NCI-H2227 (cell line): Measurements from ENCODE around the gene MLLT1.
A peak's percentile ranks its signal among the peaks of the same experiment; 100 is the strongest.

Source experiments
- DNase-seq: peaks from one replicate; lab custom pipeline; 2025; ENCODE audit not compliant: unreplicated experiment; lab: John Stamatoyannopoulos, UW

Gene MLLT1

GRCh38 chr19:6235031-6235951, 44.5 kb downstream of the MLLT1 start:
- no peak for DNase-seq

GRCh38 chr19:6234527-6234926, 45.2 kb downstream of the MLLT1 start:
- no peak for DNase-seq

DNA sequence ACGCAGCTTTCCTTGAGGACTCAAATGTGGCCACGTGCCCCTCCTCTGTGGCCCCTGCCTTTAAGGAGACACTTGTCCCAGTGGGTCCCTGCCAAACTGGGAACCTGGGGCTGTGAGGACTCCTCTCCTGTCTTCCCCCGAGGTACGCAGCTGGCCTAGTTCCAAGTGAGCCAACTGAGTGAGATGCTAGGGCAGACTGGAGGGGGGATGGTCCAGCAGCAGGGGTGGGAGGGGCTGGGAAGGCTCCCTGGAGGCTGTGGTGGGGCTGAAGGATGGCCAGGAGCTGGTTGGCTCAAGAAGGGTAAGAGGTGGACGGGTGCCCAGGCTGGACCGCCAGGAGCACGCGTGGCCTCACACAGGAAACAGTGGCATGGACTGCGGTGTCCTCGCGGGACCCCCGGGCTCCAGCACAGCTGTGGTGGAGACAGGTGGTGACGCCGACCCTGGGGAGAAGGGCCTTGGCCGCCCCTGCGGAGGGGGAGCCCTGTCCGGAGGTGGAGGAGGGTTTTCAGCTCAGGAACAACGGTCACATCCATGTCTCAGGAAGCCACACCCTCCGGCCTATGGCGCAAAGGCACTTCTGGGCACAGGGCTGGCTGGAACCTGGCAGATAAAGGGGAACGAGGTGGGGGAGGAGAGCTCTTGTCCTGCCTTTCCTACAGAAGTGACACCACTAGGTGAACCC, 45.8 kb downstream of the MLLT1 start:
- peak; percentile 5 for DNase-seq

GRCh38 chr19:6233056-6233826, 46.5 kb downstream of the MLLT1 start:
- no peak for DNase-seq

- DNase-seq, result no peak
Measured at GRCh38 chr19:6232601-6233055, 47.1 kb downstream of the MLLT1 start.

GRCh38 chr19:6230991-6231448, 48.8 kb downstream of the MLLT1 start:
- no peak for DNase-seq

DNA sequence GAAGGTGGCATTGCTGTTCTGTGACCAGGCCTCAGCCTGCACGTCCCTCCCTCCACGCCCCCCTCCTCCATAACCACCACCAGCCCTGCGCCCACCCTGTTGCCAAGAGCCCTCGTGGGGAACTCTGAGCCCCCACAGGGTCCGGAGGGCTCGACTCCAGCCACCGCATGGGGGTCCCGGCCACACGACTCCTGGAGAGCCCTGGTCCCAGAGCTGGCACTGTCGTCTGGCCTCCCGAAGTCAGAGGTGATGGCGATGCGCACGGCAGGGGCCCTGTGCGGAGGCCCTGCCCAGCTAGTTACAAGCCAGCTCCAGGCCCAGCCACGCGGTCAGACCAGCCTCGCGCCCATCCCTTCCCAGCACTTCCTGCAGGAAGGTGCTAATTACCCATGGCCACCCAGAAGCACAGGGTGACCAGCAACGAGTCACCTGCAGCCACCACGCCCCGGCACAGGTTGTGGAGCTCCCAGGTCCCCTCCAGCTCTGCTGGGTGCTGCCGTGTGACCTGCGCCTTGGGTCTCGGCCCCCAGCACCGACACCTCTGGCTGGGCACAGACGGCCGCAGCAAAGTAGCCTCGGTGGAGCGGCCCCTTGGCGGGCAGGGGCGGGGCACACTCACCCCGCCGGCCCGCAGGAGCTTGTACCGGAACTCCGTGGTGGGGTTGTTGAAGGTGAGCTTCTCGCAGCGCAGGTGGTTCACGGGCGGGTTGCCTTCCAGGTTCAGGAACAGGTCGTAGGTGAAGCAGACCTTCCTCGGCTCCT, 49.6 kb downstream of the MLLT1 start:
- DNase-seq, result no peak

- DNase-seq, result no peak
Measured at GRCh38 chr19:6229216-6229913, 50.4 kb downstream of the MLLT1 start.

DNA sequence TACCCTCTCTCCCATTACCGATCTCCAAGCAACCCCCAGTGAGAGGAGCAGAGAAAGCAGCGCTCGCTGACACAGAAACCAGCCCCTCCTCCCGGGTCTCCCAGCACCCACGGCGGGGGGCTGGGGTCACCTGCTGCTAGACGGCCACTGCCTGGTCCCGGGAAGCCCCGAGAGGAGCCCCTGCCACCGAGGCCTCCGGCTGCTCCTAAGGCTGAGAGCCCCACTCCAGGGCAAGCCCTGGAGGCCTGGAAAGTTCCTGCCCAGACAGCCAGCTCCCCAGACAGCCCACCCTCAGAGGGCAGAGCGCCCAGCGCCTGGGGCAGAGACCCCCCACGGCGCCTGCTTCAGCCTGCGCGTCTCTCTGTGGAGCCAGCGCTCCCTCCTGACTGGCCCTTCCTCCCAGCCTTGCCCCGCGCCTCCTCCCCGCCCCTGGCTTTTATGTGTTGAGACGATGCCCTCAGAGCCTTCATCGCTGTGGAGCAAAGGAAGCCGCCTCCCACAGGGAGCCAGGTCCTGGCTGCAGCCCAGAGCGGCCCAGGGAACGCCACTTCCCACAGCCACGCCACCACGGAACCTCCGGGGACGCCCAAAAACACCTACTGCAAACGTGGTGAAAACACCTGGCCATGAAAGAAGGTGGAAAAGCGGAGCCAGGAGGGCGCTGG, 51.1 kb downstream of the MLLT1 start:
- no peak for DNase-seq

- no peak for DNase-seq
Measured at GRCh38 chr19:6227936-6228325, 51.8 kb downstream of the MLLT1 start.

DNA sequence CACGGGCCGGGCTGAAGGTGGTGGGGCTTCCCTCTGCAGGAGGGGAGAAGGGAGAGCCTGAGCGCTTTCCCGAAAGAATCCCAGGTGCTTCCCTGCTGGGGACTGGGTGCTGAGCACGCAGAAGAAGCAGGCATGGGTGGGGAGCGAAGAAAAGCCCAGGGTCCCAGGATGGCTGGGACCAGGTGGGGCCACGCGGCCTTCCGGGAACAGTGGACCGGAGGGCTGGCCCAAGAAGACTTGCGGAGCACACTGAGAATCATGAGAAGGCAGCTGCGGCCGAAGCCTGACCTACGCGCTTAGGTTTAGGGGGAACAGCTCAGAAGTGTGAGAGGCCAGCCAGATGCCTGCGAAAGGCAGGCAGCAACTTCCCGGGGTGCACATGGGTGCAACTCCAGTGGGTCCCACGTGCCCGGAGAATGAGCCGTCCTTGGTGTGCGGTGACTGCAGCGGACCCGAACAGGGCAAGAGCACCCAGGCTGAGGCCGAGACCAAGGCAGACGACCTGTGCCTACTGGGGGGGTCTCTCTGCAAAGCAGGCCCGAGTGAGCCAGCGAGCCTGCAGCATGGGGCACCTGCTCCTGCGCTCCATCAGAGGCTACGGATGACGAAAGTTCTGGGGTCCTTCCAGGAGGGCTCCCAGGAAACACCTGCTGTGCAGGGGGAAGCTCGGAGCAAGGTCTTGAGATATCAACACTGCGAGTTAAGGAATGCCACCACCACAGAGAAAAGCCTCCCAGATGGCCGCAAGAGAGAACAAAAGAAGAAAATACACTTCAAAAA, 52.4 kb downstream of the MLLT1 start:
- no peak for DNase-seq

DNA sequence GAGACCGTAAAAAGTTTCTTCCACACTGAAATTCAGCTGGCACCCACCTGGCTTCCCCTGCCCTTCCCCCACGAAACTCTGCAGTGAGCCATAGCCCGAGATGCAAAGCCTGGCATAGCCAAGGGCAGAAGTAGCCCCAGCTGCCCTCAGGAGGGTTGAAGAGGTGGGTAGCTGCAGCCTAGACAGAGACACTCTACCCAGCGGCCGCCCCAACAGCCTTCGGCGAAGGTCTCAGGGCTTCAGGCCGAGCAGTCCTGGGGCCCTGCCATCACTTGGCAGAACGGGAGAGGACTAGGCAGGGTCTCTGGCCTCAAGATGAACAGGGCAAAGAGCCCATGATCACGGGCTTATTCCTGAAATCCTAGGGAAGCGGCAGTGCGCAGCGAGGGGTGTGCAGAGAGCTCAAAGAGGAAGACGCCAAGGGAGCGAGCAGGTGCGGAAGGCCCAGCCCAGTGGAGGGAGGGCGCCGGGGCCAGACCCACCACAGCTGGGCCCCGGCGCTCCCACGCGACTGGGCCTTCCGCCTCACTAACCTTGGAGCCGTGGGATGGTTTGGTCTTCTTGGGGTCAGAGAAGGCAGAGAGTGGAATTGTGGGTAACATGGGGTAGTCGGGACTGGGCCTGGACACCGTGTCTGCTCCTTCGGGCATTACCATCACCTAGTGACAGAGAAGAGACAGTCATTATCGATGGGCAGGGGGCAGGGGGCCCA, 53.2 kb downstream of the MLLT1 start:
- DNase-seq, result no peak

GRCh38 chr19:6226012-6226411, 53.8 kb downstream of the MLLT1 start:
- no peak for DNase-seq

- no peak for DNase-seq
Measured at GRCh38 chr19:6225232-6225865, 54.4 kb downstream of the MLLT1 start.

GRCh38 chr19:6224308-6224675, 55.5 kb downstream of the MLLT1 start:
- no peak for DNase-seq

DNA sequence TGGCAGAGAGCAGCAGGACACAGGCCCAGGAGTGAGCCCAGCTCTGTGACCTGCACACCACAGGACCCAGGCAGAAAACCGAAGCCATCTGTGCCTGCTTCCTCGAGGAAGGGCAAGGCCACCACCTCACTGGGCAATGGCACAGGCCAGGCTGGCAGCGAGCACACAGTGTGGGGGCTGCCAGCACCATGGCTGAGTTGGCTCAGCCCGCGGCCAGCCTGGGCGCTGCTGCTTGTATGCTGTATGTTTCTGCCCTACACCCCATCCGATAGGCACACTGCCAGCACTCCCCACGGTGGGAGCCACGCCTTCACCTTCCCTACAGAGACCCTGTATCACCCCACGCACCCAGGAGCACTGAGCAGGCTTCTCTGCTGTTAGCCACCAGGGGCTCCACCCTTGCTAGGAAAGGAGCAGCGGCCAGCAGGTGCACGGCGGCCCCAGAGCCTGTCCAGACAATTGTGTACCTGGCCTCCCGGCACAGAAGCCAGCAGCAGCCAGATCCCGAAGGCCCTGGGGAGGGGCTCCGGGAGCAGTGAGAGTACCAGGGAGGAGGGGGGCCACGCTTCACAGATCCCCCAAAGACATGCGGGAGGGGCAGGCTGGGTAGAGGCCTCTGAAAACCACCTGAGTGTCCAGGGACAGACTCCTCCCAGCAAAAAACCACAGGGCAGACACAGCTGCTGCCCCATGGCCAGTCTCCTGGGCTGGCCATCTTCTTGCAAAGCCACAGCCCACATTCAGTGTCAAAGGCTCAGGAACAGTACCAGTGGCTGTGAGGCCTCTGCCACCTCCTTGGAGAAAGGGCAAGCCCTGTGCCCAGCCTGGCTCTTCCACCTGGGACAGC, 56.1 kb downstream of the MLLT1 start:
- DNase-seq, result no peak

- no peak for DNase-seq
Measured at GRCh38 chr19:6222884-6223283, 56.9 kb downstream of the MLLT1 start.
